Suprapubic skin (tissue), 4 donors: ENCODE data around the gene ABHD16A. TPM values are rescaled to one million over a fixed set of nuclear protein-coding genes. Genes with fewer than 3 reads are reported as not detected.

Experiments
- DNase-seq, 2 donors: peaks; one replicate each; pipeline ENCODE4 v3.0.0-alpha.2; 2019; ENCODE audit warnings: low spot score in 2 of 2
- H3K27ac ChIP-seq: fragments of 200-600 bp; sonication (generic); one replicate; pipeline ENCODE4 v1.5.1; 2019
- H3K27me3 ChIP-seq: fragments of 200-600 bp; sonication (generic); one replicate; pipeline ENCODE4 v1.5.1; 2019
- H3K36me3 ChIP-seq: fragments of 200-600 bp; sonication (generic); one replicate; pipeline ENCODE4 v1.5.1; 2019
- H3K4me1 ChIP-seq: fragments of 200-600 bp; sonication (generic); one replicate; pipeline ENCODE4 v1.5.1; 2019
- H3K4me3 ChIP-seq: fragments of 200-600 bp; sonication (generic); one replicate; pipeline ENCODE4 v1.5.1; 2019; ENCODE audit warnings: mild to moderate bottlenecking
- H3K9me3 ChIP-seq: fragments of 200-600 bp; sonication (generic); one replicate; pipeline ENCODE4 v1.5.1; 2019
- CTCF ChIP-seq, 2 donors: fragments of 200-600 bp in 1 of 2; fragments of 450-650 bp in 1 of 2; sonication (generic) in 1 of 2; IDR thresholded peaks; one replicate each; pipeline ENCODE4 v1.5.1; 2016 to 2019; ENCODE audit warnings: antibody characterized with exemption in 2 of 2, mild to moderate bottlenecking in 1 of 2, moderate library complexity in 1 of 2
- EP300 ChIP-seq: sonication (generic); formaldehyde crosslinking; IDR thresholded peaks from one replicate; pipeline ENCODE4 v1.6.1; 2017; ENCODE audit warnings: antibody characterized with exemption
- POLR2A ChIP-seq, 2 donors: fragments of 450-650 bp; IDR thresholded peaks; one replicate each; pipeline ENCODE4 v1.6.1; 2017; ENCODE audit warnings: antibody characterized with exemption in 2 of 2, mild to moderate bottlenecking in 2 of 2, moderate library complexity in 2 of 2
- POLR2AphosphoS5 ChIP-seq, 3 donors: sonication (generic); formaldehyde crosslinking; IDR thresholded peaks; one replicate each; pipeline ENCODE4 v1.6.1; 2017; ENCODE audit warnings: antibody characterized with exemption in 3 of 3
- WGBS: methylation state at CpG from one replicate; pipeline ENCODE4 v1.1.5; 2018; 5-methylcytosine and 5-hydroxymethylcytosine counted together
- total RNA-seq, 4 donors: library from RNA; depleted of rRNA; stranded (reverse); fragments of >200 nt; gene quantifications; one replicate each; pipeline ENCODE4 v1.1.0, GENCODE V29; 2016

The ABHD16A gene
- total RNA-seq, 4 donors from 2014 or later, result 49.4 to 68.2 (median 57.3) TPM

GRCh38 chr6:31708224-31708623 is 5.1 kb upstream of the ABHD16A start:
- WGBS, result 97% methylated on average over 3 of the region's 3 CpGs
- DNase-seq, result no peak
- no peaks in the 10 kb centered on the region for H3K36me3 ChIP-seq
- H3K27me3 ChIP-seq, result no peaks in the 10 kb centered on the region
- H3K27ac ChIP-seq, result no peak overlapping the region
- H3K9me3 ChIP-seq, result no peaks in the 10 kb centered on the region
- no peak overlapping the region for H3K4me3 ChIP-seq
- H3K4me1 ChIP-seq, result peaks cover 33% of the 10 kb centered on the region
- TF ChIP-seq POLR2AphosphoS5 (IDR thresholded peaks at IDR 0.05), result no peak
- no peak for TF ChIP-seq EP300
- no peak for TF ChIP-seq CTCF (IDR thresholded peaks at IDR 0.05)
- TF ChIP-seq POLR2A (IDR thresholded peaks at IDR 0.05), result no peak

- DNase-seq, result no peak
- no peak for TF ChIP-seq POLR2A (IDR thresholded peaks at IDR 0.05)
- no peak for TF ChIP-seq EP300
- no peak for TF ChIP-seq CTCF (IDR thresholded peaks at IDR 0.05)
- no peak for TF ChIP-seq POLR2AphosphoS5 (IDR thresholded peaks at IDR 0.05)
- no peak overlapping the region for H3K4me3 ChIP-seq
- H3K36me3 ChIP-seq, result no peaks in the 10 kb centered on the region
- no peaks in the 10 kb centered on the region for H3K9me3 ChIP-seq
- 79% methylated on average over 10 of the region's 10 CpGs for WGBS
- H3K27ac ChIP-seq, result no peak overlapping the region
- H3K4me1 ChIP-seq, result peaks cover 28% of the 10 kb centered on the region
- no peaks in the 10 kb centered on the region for H3K27me3 ChIP-seq
Observed at GRCh38 chr6:31707701-31708100, 4.6 kb upstream of the ABHD16A start.

GRCh38 chr6:31706599-31706998 is 3.5 kb upstream of the ABHD16A start, which contains the start of gene LY6G6F:
Gene LY6G6F (plus strand): TSS chr6:31706866. CDS start chr6:31706907, 41 bp downstream.
- peaks cover 23% of the 10 kb centered on the region for H3K4me1 ChIP-seq
- TF ChIP-seq CTCF (IDR thresholded peaks at IDR 0.05) (no peak), POLR2A (IDR thresholded peaks at IDR 0.05) (no peak), EP300 (no peak), POLR2AphosphoS5 (IDR thresholded peaks at IDR 0.05) (no peak)
- H3K27me3 ChIP-seq, result no peaks in the 10 kb centered on the region

DNA sequence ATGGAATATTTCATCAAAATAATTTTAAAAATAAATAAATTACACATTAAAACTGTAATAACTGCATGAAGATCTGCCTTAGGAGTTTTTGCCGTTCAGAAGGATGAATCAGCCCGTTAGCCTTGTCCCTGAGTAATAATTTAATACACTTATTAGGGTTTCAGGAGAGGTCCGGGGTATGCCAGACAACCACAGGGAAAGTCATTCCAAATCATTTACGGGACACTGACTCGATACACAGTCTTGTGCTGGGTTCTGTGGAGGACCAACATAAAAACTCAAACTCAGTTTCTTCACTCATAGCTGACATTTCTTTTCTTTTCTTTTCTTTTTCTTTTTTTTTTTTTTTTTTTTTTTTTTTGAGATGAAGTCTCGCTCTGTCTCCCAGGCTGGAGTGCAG is 2.8 kb upstream of the ABHD16A start:
- WGBS, result 78% methylated on average over 6 of the region's 6 CpGs
- no peak for DNase-seq
- Histone ChIP-seq H3K27ac (no peak overlapping the region), H3K9me3 (no peaks in the 10 kb centered on the region), H3K4me1 (peaks cover 23% of the 10 kb centered on the region), H3K4me3 (no peak overlapping the region), H3K36me3 (no peaks in the 10 kb centered on the region), H3K27me3 (no peaks in the 10 kb centered on the region)
- TF ChIP-seq POLR2AphosphoS5 (IDR thresholded peaks at IDR 0.05) (no peak), EP300 (no peak), POLR2A (IDR thresholded peaks at IDR 0.05) (no peak)

More at GRCh38 chr6:31706599-31706998, 3.5 kb upstream of the ABHD16A start, which contains the start of gene LY6G6F:
- H3K36me3 ChIP-seq, result no peaks in the 10 kb centered on the region
- H3K9me3 ChIP-seq, result no peaks in the 10 kb centered on the region
- no peak within 1 kb of the TSS for H3K4me3 ChIP-seq
- H3K27ac ChIP-seq, result no peak within 1 kb of the TSS
- WGBS, result 56% methylated on average over 3 of the region's 3 CpGs
- DNase-seq, result no peak

- Histone ChIP-seq H3K4me1 (peaks cover 20% of the 10 kb centered on the region), H3K27me3 (no peaks in the 10 kb centered on the region), H3K4me3 (peak overlapping the region; percentile 69), H3K9me3 (no peaks in the 10 kb centered on the region), H3K36me3 (peaks cover 15% of the 10 kb centered on the region), H3K27ac (peak overlapping the region; percentile 96)
- DNase-seq, result no peak
- TF ChIP-seq EP300 (no peak), CTCF (IDR thresholded peaks at IDR 0.05) (no peak), POLR2AphosphoS5 (IDR thresholded peaks at IDR 0.05) (no peak), POLR2A (IDR thresholded peaks at IDR 0.05) (no peak)
- under 1% methylated on average over 10 of the region's 10 CpGs for WGBS
Observed at GRCh38 chr6:31702405-31702818, 712 bp downstream of the ABHD16A start.
